Ishikawa (cell line): ENCODE data around the gene THAP8.

ENCODE experiments used
- CEBPB ChIP-seq: IDR thresholded peaks from 2 replicates; pipeline ENCODE4 v1.6.1; 2012
- CREB1 ChIP-seq: IDR thresholded peaks from 2 replicates; pipeline ENCODE4 v1.6.1; 2012; ENCODE audit warnings: low read depth
- EGR1 ChIP-seq: IDR thresholded peaks from 2 replicates; pipeline ENCODE4 v1.6.1; 2012
- EP300 ChIP-seq: IDR thresholded peaks from 2 replicates; pipeline ENCODE4 v1.6.1; 2012; ENCODE audit warnings: borderline replicate concordance
- FOXM1 ChIP-seq: IDR thresholded peaks from 2 replicates; pipeline ENCODE4 v1.6.1; 2012; ENCODE audit warnings: low read depth, borderline replicate concordance
- NFIC ChIP-seq: IDR thresholded peaks from 2 replicates; pipeline ENCODE4 v1.6.1; 2012
- RAD21 ChIP-seq: IDR thresholded peaks from 2 replicates; pipeline ENCODE4 v1.6.1; 2012; ENCODE audit warnings: low read depth
- TAF1 ChIP-seq: IDR thresholded peaks from 2 replicates; pipeline ENCODE4 v1.6.1; 2012; ENCODE audit warnings: low read depth, mild to moderate bottlenecking
- TCF12 ChIP-seq: IDR thresholded peaks from 2 replicates; pipeline ENCODE4 v1.6.1; 2012; ENCODE audit warnings: low read depth
- TEAD4 ChIP-seq: IDR thresholded peaks from 2 replicates; pipeline ENCODE4 v1.6.1; 2012
- USF1 ChIP-seq: IDR thresholded peaks from 2 replicates; pipeline ENCODE4 v1.6.1; 2012
- YY1 ChIP-seq: IDR thresholded peaks from 2 replicates; pipeline ENCODE4 v1.6.1; 2012; ENCODE audit warnings: low read depth
- ZBTB7A ChIP-seq: IDR thresholded peaks from 2 replicates; pipeline ENCODE4 v1.6.1; 2012; ENCODE audit warnings: low read depth
- TF ChIP-seq, protein P1 (sequence below): IDR thresholded peaks from 2 replicates; pipeline ENCODE4 v1.6.1; 2012
- TF ChIP-seq, protein P2 (sequence below): IDR thresholded peaks from 2 replicates; pipeline ENCODE4 v1.6.1; 2012; ENCODE audit warnings: low read depth, mild to moderate bottlenecking

The THAP8 gene

GRCh38 chr19:35991731-35992450 lies 62.2 kb downstream of the THAP8 start:
- TF ChIP-seq USF1 (0 out of 2 replicates have a peak, but pooled peaks have one; percentile 17), CREB1 (no peak), RAD21 (no peak), YY1 (no peak), ZBTB7A (no peak)

GRCh38 chr19:35990771-35991730 lies 63.0 kb downstream of the THAP8 start:
- TF ChIP-seq TAF1: no peak
- no peak for TF ChIP-seq EP300
- TF ChIP-seq, protein P1, sequence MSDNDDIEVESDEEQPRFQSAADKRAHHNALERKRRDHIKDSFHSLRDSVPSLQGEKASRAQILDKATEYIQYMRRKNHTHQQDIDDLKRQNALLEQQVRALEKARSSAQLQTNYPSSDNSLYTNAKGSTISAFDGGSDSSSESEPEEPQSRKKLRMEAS: no peak
- TF ChIP-seq EGR1: no peak
- no peak for TF ChIP-seq RAD21
- TF ChIP-seq, protein P2, sequence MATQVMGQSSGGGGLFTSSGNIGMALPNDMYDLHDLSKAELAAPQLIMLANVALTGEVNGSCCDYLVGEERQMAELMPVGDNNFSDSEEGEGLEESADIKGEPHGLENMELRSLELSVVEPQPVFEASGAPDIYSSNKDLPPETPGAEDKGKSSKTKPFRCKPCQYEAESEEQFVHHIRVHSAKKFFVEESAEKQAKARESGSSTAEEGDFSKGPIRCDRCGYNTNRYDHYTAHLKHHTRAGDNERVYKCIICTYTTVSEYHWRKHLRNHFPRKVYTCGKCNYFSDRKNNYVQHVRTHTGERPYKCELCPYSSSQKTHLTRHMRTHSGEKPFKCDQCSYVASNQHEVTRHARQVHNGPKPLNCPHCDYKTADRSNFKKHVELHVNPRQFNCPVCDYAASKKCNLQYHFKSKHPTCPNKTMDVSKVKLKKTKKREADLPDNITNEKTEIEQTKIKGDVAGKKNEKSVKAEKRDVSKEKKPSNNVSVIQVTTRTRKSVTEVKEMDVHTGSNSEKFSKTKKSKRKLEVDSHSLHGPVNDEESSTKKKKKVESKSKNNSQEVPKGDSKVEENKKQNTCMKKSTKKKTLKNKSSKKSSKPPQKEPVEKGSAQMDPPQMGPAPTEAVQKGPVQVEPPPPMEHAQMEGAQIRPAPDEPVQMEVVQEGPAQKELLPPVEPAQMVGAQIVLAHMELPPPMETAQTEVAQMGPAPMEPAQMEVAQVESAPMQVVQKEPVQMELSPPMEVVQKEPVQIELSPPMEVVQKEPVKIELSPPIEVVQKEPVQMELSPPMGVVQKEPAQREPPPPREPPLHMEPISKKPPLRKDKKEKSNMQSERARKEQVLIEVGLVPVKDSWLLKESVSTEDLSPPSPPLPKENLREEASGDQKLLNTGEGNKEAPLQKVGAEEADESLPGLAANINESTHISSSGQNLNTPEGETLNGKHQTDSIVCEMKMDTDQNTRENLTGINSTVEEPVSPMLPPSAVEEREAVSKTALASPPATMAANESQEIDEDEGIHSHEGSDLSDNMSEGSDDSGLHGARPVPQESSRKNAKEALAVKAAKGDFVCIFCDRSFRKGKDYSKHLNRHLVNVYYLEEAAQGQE: no peak
- no peak for TF ChIP-seq USF1
- TF ChIP-seq CREB1: no peak
- TF ChIP-seq FOXM1: no peak
- TF ChIP-seq TCF12: no peak
- no peak for TF ChIP-seq ZBTB7A
- TF ChIP-seq YY1: no peak
- no peak for TF ChIP-seq CEBPB
- no peak for TF ChIP-seq NFIC
- no peak for TF ChIP-seq TEAD4

GRCh38 chr19:35990156-35990555 lies 63.9 kb downstream of the THAP8 start:
- TF ChIP-seq EGR1 (no peak), TEAD4 (no peak)
- TF ChIP-seq, protein P2: no peak

- no peak for TF ChIP-seq EGR1
- no peak for TF ChIP-seq CREB1
- TF ChIP-seq EP300: no peak
- no peak for TF ChIP-seq CEBPB
- TF ChIP-seq FOXM1: no peak
- TF ChIP-seq, protein P2: no peak
- no peak for TF ChIP-seq NFIC
- no peak for TF ChIP-seq YY1
- TF ChIP-seq RAD21: no peak
- no peak for TF ChIP-seq TCF12
- no peak for TF ChIP-seq ZBTB7A
Measured at GRCh38 chr19:35988824-35989223, 65.3 kb downstream of the THAP8 start.

DNA sequence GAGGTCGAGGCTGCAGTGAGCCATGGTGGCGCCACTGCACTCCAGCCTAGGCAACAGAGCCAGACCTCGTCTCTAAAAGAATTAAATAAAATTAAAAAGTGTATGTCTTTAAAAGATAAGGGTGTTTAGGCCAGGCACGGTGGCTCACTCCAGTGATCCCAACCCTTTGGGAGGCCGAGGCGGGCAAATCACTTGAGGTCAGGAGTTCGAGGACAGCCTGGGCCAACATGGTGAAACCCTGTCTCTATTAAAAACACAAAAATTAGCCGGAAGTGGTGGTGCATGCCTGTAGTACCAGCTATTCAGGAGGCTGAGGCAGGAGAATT lies 66.6 kb downstream of the THAP8 start:
- TF ChIP-seq ZBTB7A (no peak), CEBPB (no peak), TEAD4 (no peak), CREB1 (no peak), FOXM1 (no peak), RAD21 (no peak), TAF1 (no peak), EGR1 (no peak), EP300 (no peak), TCF12 (no peak), USF1 (no peak), YY1 (no peak), NFIC (no peak)
- TF ChIP-seq, protein P2: no peak
- TF ChIP-seq, protein P1: no peak
